OCI-LY7 (cell line): ENCODE data around the gene KLF2. TPM values are rescaled to one million over a fixed set of nuclear protein-coding genes. Genes with fewer than 3 reads are reported as not detected.
"Not testable (repeated sequence)": the region's sequence is repeated elsewhere in the genome, so short reads cannot be mapped to it uniquely, and the experiment has no call there.

Source experiments
- BruUV-seq: library from RNA; stranded (reverse); fragments of 400-500 nt; replicated peaks from 2 replicates; lab custom pipeline; 2021; lab: Mats Ljungman, UMichigan
- CTCF ChIA-PET: fragments of 300-600 bp; sonication (Branson Sonifier 250); formaldehyde crosslinking; loops from one replicate; lab custom pipeline; 2022; ENCODE audit warnings: antibody characterized with exemption; ENCODE audit not compliant: unreplicated experiment; lab: Charles Lee
- POLR2A ChIA-PET: fragments of 300-600 bp; sonication (Branson Sonifier 250); formaldehyde crosslinking; loops from one replicate; lab custom pipeline; 2022; ENCODE audit warnings: antibody characterized with exemption; lab: Charles Lee
- DNase-seq: peaks from one replicate; pipeline ENCODE4 v3.0.0-alpha.2; 2015; ENCODE audit warnings: low spot score
- H2AFZ ChIP-seq: fragments of 200-600 bp; sonication (generic), shearing (Covaris generic); 2 replicates; pipeline ENCODE4 v1.6.1; 2014; ENCODE audit warnings: mild to moderate bottlenecking, antibody characterized with exemption, low read length, moderate library complexity
- H3K27ac ChIP-seq: fragments of 200-600 bp; sonication (generic); 2 replicates; pipeline ENCODE4 v1.5.1; 2014; ENCODE audit warnings: mixed run types, low read depth, mild to moderate bottlenecking, moderate library complexity, low read length, inconsistent platforms; ENCODE audit not compliant: poor library complexity, severe bottlenecking
- H3K36me3 ChIP-seq: fragments of 200-600 bp; sonication (generic); 2 replicates; pipeline ENCODE4 v1.6.1; 2014; ENCODE audit warnings: mild to moderate bottlenecking, antibody characterized with exemption, low read length, moderate library complexity, mixed read lengths; ENCODE audit not compliant: insufficient read depth
- H3K4me1 ChIP-seq: fragments of 200-600 bp; sonication (generic); 2 replicates; pipeline ENCODE4 v1.5.1; 2014; ENCODE audit warnings: mild to moderate bottlenecking, low read length; ENCODE audit not compliant: insufficient read depth, poor library complexity, severe bottlenecking
- H3K4me2 ChIP-seq: fragments of 200-600 bp; sonication (generic); 2 replicates; pipeline ENCODE4 v1.6.1; 2014; ENCODE audit warnings: mild to moderate bottlenecking, low read length
- H3K4me3 ChIP-seq: fragments of 200-600 bp; sonication (generic); 2 replicates; pipeline ENCODE4 v1.5.1; 2014; ENCODE audit warnings: mild to moderate bottlenecking, low read depth, low read length; ENCODE audit not compliant: poor library complexity, severe bottlenecking
- H3K79me2 ChIP-seq: fragments of 200-600 bp; sonication (generic); 2 replicates; pipeline ENCODE4 v1.6.1; 2016; ENCODE audit warnings: low read depth, mild to moderate bottlenecking, low read length, moderate library complexity, mixed read lengths; ENCODE audit not compliant: insufficient read depth
- H3K9me2 ChIP-seq: fragments of 200-600 bp; sonication (generic); 2 replicates; pipeline ENCODE4 v1.6.1; 2016; ENCODE audit warnings: mild to moderate bottlenecking, low read length, mixed read lengths; ENCODE audit not compliant: insufficient read depth
- H3K9me3 ChIP-seq: fragments of 200-600 bp; sonication (generic); 2 replicates; pipeline ENCODE4 v1.6.1; 2014; ENCODE audit warnings: mild to moderate bottlenecking, mixed run types, low read length, mixed read lengths
- H4K20me1 ChIP-seq: fragments of 200-600 bp; sonication (generic); 2 replicates; pipeline ENCODE4 v1.6.1; 2014; ENCODE audit warnings: mild to moderate bottlenecking, antibody characterized with exemption, low read length, moderate library complexity, mixed read lengths; ENCODE audit not compliant: insufficient read depth
- EZH2phosphoT487 ChIP-seq: fragments of 200-600 bp; sonication (generic); IDR thresholded peaks from 2 replicates; pipeline ENCODE4 v1.6.1; 2018; ENCODE audit warnings: low read depth, borderline replicate concordance, mild to moderate bottlenecking, mixed run types, antibody characterized with exemption, low read length, moderate library complexity, mixed read lengths
- intact Hi-C: fragments of 100-400 bp; cut with micrococcal nuclease; formaldehyde crosslinking; loops from one replicate; pipeline ENCODE4 v1.10.0; 2022; ENCODE audit not compliant: unreplicated experiment
- total RNA-seq, 2 experiments: library from RNA; depleted of rRNA in 1 of 2; stranded (reverse); fragments of >200 nt in 1 of 2; shearing (Covaris generic) in 1 of 2; gene quantifications; 2 replicates each; pipeline ENCODE4 v1.2.3, GENCODE V29; 2014 to 2022
- TF ChIP-seq, protein P1 (sequence below): fragments of 200-600 bp; sonication (generic); conservative IDR thresholded peaks from 2 replicates; pipeline ENCODE4 v1.5.1; 2014; ENCODE audit warnings: mild to moderate bottlenecking, antibody characterized with exemption, low read length, moderate library complexity, mixed read lengths

KLF2 gene
- total RNA-seq, 2 experiments from 2014 or later, result 6.2 to 8.6 TPM

DNA sequence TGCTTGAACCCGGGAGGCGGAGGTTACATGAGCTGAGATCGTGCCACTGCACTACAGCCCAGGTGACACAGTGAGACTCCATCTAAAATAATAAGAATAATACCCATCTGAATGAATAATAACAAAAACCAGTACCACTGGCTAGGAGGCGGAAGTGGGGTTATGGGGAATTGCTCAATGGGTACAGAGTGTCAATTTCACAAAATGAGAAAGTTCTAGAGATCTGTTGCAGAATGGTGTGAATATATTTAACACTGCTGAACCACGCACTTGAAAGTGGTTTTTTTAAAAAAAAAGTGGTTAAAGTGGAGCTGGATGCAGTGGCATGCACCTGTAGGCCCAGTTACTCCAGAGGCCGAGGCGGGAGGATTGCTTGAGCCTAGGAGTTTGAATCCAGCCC, 18.5 kb downstream of the KLF2 start:
- Histone ChIP-seq H3K9me3 (no peaks in the 10 kb centered on the region), H4K20me1 (no peaks in the 10 kb centered on the region), H3K4me1 (peaks cover 37% of the 10 kb centered on the region), H3K79me2 (no peaks in the 10 kb centered on the region), H3K9me2 (no peaks in the 10 kb centered on the region), H3K27ac (no peak overlapping the region), H3K36me3 (no peaks in the 10 kb centered on the region), H3K4me2 (no peak overlapping the region), H2AFZ (no peak overlapping the region), H3K4me3 (no peak overlapping the region)
- BruUV-seq, result no TSS peak
- ChIA-PET CTCF (interaction anchor here (1.1 to 1.3 kb wide), 2 partner anchors 16 to 23 kb away, joined by 3 to 5 read pairs; no protein-coding TSS in a partner anchor), POLR2A (interaction anchor here (1.2 to 1.7 kb wide), 2 partner anchors 15 to 39 kb away, joined by 6 to 11 read pairs; no protein-coding TSS in a partner anchor)
- TF ChIP-seq EZH2phosphoT487, result no peak
- intact Hi-C loops, result no loop called here
- DNase-seq, result no peak

DNA sequence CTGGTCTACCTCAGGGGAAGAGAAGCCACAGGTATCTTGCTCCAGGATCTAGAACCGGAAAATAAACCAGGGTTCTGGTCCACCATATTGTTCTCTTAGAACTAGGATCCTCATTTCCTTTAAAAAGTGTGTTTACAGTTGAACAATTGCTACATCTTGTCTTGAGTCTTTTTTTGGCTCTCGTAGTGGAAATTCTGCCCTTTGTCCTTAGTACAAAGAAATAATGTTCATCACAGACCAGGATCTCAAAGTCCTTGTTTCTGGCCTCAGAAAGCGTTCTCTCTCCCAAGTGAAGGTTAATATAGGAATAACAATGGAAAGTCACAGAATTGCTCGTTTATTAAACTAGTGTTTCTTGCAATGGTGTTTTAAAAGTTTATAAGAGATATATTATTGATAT, 20.8 kb downstream of the KLF2 start:
- no peak for DNase-seq
- no peak overlapping the region for H2AFZ ChIP-seq
- POLR2A ChIA-PET, result no interaction called here
- H3K4me2 ChIP-seq, result no peak overlapping the region
- no peaks in the 10 kb centered on the region for H4K20me1 ChIP-seq
- no peaks in the 10 kb centered on the region for H3K79me2 ChIP-seq
- BruUV-seq, result no TSS peak
- no peak overlapping the region for H3K4me3 ChIP-seq
- H3K36me3 ChIP-seq, result no peaks in the 10 kb centered on the region
- no peaks in the 10 kb centered on the region for H3K9me2 ChIP-seq
- no peak overlapping the region for H3K27ac ChIP-seq
- CTCF ChIA-PET, result no interaction called here
- intact Hi-C loops, result no loop called here
- H3K9me3 ChIP-seq, result no peaks in the 10 kb centered on the region
- H3K4me1 ChIP-seq, result peaks cover 25% of the 10 kb centered on the region
- TF ChIP-seq, protein P1, sequence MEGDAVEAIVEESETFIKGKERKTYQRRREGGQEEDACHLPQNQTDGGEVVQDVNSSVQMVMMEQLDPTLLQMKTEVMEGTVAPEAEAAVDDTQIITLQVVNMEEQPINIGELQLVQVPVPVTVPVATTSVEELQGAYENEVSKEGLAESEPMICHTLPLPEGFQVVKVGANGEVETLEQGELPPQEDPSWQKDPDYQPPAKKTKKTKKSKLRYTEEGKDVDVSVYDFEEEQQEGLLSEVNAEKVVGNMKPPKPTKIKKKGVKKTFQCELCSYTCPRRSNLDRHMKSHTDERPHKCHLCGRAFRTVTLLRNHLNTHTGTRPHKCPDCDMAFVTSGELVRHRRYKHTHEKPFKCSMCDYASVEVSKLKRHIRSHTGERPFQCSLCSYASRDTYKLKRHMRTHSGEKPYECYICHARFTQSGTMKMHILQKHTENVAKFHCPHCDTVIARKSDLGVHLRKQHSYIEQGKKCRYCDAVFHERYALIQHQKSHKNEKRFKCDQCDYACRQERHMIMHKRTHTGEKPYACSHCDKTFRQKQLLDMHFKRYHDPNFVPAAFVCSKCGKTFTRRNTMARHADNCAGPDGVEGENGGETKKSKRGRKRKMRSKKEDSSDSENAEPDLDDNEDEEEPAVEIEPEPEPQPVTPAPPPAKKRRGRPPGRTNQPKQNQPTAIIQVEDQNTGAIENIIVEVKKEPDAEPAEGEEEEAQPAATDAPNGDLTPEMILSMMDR, result no peak
- no peak for TF ChIP-seq EZH2phosphoT487

DNA sequence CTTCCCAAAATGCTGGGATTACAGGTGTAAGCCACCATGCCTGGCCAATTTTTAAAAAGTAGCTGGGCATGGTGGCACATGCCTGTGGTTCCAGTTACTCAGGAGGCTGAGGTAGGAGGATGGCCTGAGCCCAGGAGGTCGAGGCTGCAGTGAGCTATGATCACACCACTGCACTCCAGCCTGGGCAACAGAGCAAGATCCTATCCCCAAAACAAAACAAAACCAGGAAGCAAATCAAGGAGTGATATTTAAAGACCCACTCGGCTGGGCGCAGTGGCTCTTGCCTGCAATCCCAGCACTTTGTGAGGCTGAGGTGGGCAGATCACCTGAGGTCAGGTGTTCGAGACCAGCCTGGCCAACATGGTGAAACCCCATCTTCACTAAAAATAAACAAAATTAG, 22.5 kb downstream of the KLF2 start:
- H3K36me3 ChIP-seq, H3K9me2 ChIP-seq, H3K27ac ChIP-seq, H3K4me3 ChIP-seq, H3K9me3 ChIP-seq, BruUV-seq, intact Hi-C loops, H2AFZ ChIP-seq, DNase-seq, H3K4me2 ChIP-seq, POLR2A ChIA-PET, H4K20me1 ChIP-seq, CTCF ChIA-PET, H3K79me2 ChIP-seq: not testable (repeated sequence)
- peaks cover 17% of the 10 kb centered on the region for H3K4me1 ChIP-seq

DNA sequence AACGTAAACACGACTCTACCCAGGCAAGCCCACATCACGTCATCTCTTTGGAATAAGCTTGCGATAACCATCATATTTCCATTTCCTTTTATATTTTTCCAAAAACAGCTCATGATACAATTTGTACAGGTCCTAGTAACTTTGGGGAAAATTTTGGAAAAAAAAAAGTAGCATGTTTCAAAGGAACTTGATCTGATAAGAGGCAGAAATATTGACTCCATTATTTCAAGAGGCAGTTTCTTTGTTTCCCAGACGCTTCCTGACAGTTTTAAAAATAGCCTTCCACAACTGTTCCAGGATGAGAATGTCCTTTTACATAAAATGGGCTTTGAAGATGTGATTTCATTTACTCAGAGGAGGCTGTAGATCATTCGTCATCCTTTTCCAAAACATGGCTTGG, 23.1 kb downstream of the KLF2 start:
- Histone ChIP-seq H3K27ac (no peak overlapping the region), H3K36me3 (no peaks in the 10 kb centered on the region), H3K4me3 (no peak overlapping the region), H3K4me2 (no peak overlapping the region), H3K9me3 (no peaks in the 10 kb centered on the region), H2AFZ (no peak overlapping the region), H4K20me1 (no peaks in the 10 kb centered on the region), H3K9me2 (no peaks in the 10 kb centered on the region), H3K4me1 (peaks cover 11% of the 10 kb centered on the region), H3K79me2 (no peaks in the 10 kb centered on the region)
- TF ChIP-seq, protein P1, result no peak
- TF ChIP-seq EZH2phosphoT487, result no peak
- CTCF ChIA-PET, result no interaction called here
- POLR2A ChIA-PET, result interaction anchor here (0.7 kb wide), 1 partner anchor 239 kb away, joined by 3 read pairs; no protein-coding TSS in a partner anchor
- DNase-seq, result no peak
- no TSS peak for BruUV-seq
- intact Hi-C loops, result no loop called here
